ENCODE results near the gene BACH2. TPM values are rescaled to one million over a fixed set of nuclear protein-coding genes. Genes with fewer than 3 reads are reported as not detected.

BACH2 gene
- total RNA-seq, 1 donor from 2014 or later: 1.2 TPM

GRCh38 chr6:90303039-90303438 lies 6.4 kb upstream of the BACH2 start:
- no peak for DNase-seq (ENCODE audit: extremely low read depth, low read depth, low spot score)

GRCh38 chr6:90302320-90302719 lies 5.7 kb upstream of the BACH2 start:
- no peak for DNase-seq (ENCODE audit: extremely low read depth, low read depth, low spot score)

- DNase-seq (ENCODE audit: extremely low read depth, low read depth, low spot score): no peak
Measured at GRCh38 chr6:90301816-90302215, 5.2 kb upstream of the BACH2 start.

- no peak for DNase-seq (ENCODE audit: extremely low read depth, low read depth, low spot score)
Measured at GRCh38 chr6:90298459-90299053, 1.9 kb upstream of the BACH2 start.

GRCh38 chr6:90297867-90298381 lies 1.3 kb upstream of the BACH2 start:
- no peak for DNase-seq (ENCODE audit: extremely low read depth, low read depth, low spot score)

- DNase-seq (ENCODE audit: extremely low read depth, low read depth, low spot score): no peak
Measured at GRCh38 chr6:90297115-90297866, 648 bp upstream of the BACH2 start.

- no peak for DNase-seq (ENCODE audit: extremely low read depth, low read depth, low spot score)
Measured at GRCh38 chr6:90295854-90296340, 746 bp downstream of the BACH2 start.

GRCh38 chr6:90294989-90295853 lies 1.4 kb downstream of the BACH2 start:
- no peak for DNase-seq (ENCODE audit: extremely low read depth, low read depth, low spot score)

- DNase-seq (ENCODE audit: extremely low read depth, low read depth, low spot score): no peak
Measured at GRCh38 chr6:90294614-90294988, 2.0 kb downstream of the BACH2 start.

- DNase-seq (ENCODE audit: extremely low read depth, low read depth, low spot score): no peak
Measured at GRCh38 chr6:90294008-90294511, 2.6 kb downstream of the BACH2 start.

GRCh38 chr6:90293319-90293953 lies 3.2 kb downstream of the BACH2 start:
- DNase-seq (ENCODE audit: extremely low read depth, low read depth, low spot score): no peak

- no peak for DNase-seq (ENCODE audit: extremely low read depth, low read depth, low spot score)
Measured at GRCh38 chr6:90291565-90291964, 5.1 kb downstream of the BACH2 start.

GRCh38 chr6:90290811-90291420 lies 5.7 kb downstream of the BACH2 start:
- no peak for DNase-seq (ENCODE audit: extremely low read depth, low read depth, low spot score)

- DNase-seq (ENCODE audit: extremely low read depth, low read depth, low spot score): no peak
Measured at GRCh38 chr6:90289902-90290301, 6.7 kb downstream of the BACH2 start.

GRCh38 chr6:90288404-90288803 lies 8.2 kb downstream of the BACH2 start:
- DNase-seq (ENCODE audit: extremely low read depth, low read depth, low spot score): no peak

- no peak for DNase-seq (ENCODE audit: extremely low read depth, low read depth, low spot score)
Measured at GRCh38 chr6:90286884-90287488, 9.7 kb downstream of the BACH2 start.

- DNase-seq (ENCODE audit: extremely low read depth, low read depth, low spot score): no peak
Measured at GRCh38 chr6:90285611-90286381, 10.8 kb downstream of the BACH2 start.

- DNase-seq (ENCODE audit: extremely low read depth, low read depth, low spot score): no peak
Measured at GRCh38 chr6:90285042-90285481, 11.6 kb downstream of the BACH2 start.
